GM11168 (cell line): ENCODE measurements around the gene UNK.
"Not testable (repeated sequence)": the region's sequence is repeated elsewhere in the genome, so short reads cannot be mapped to it uniquely, and the experiment has no call there.

Experiments
- in situ Hi-C: fragments of 300-500 bp; cut with MboI; formaldehyde crosslinking; loops from one replicate; pipeline ENCODE4 v1.12.0; 2022; ENCODE audit warnings: low sequenced_read_pairs; ENCODE audit not compliant: unreplicated experiment

Gene UNK

DNA sequence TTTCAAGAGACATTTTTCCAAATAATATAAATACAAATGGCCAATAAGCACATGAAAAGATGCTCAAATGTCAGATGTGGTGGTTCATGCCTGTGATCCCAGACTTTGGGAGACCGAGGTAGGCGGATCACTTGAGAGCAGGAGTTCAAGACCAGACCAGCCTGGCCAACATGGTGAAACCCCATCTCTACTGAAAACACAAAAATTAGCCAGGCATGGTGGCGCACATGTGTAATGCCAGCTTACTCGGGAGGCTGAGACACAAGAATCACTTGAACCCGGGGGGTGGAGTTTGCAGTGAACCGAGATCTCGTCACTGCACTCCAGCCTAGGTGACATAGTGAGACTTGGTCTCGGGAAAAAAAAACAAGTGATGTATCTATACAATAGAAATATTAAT, 16.7 kb upstream of the UNK start:
- in situ Hi-C loops, result no loop called here

DNA sequence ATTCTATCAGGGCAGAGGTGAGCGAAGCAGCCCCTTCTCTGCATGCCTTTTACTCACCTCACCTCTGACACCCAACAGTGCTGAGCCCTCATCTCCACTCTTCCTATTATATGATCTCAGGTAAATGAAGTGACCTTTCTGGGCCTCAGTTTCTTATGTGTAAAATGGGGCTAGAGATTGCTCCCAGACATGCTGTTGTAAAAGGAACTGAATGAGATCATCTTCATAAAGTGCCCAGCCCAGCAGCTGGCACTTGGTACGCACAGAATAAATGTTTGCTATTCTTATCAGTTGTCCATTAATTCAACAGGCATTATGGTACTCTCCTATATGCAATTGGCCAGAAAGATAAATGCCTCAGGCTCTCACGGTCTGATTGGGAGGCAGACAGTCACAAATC, 15.1 kb upstream of the UNK start:
- in situ Hi-C loops, result no loop called here

DNA sequence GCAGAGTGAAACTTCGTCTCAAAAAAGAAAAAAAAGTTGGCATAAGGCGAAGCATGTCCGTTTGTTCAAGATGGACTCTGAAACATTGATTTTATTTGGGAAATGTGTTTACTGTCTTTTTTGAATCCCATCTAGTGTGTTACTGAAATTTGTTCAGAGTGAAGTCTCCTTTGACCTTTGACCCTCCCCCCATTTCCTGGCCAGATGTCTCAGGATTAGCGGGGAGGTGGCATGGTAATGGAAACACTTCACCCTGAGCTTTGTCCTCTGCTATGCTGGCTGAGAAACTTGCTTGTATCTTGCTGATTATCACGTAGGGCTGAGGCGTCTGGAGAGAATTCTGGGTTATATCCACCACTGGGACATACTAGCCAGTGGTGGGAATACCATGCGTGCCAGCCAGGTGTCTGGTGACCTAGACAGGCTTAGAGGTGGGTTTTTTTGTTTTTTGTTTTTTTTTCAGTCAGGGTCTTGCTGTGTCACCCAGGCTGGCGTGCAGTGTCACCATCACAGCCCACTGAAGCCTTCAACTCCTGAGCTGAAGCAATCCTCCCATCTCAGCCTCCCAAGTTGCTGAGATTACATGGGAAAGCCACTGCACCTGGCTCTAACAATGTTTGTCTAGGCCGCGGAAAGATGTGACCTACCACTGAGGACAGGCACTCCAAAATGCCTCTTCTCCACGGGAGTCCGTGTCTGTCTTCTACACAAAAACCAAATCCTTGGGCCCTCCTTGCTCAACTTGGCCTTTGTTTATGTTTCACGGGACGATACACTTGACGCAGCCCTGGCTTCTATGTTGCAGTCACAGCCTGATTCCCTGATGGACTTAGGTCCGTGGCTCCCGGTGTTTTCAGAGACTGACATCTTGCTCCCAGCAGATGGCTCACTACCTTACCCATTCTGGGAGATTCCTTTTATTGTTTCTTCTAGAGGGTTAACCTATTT, 13.0 kb upstream of the UNK start:
- in situ Hi-C loops, result no loop called here

DNA sequence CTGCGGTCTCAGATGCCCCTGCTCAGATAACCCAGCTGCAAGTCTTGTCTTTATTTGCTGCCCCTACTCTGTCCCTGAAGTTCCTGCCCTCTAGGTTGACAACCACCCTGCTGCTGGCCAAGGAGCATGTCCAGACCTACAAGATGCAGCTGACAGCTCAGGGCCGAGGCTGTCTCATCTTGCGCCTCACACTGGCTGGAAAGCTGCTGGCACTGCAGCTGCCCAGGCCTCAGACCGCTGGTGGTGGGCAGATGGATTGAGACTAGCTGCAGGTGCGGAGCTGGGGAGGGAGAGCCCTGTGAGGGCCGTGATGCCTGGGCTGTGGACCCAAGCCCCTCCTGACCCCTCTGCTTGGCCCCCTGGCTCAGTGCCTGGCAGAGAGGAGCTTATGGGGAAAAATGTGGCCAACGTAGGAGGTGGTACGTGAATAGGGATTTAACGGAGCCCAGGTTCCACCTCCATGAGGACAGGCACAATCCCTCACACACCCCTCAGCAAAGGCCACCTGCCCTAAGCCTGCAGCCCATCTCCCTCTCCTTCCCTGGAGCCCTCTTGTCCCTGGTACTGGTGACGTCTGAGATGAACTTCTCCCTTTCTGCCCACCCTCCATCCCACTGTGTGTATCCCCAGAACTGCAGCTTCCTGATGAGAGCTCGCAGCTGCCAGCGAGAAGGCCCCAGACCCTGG, 11.3 kb upstream of the UNK start:
- in situ Hi-C loops, result no loop called here

DNA sequence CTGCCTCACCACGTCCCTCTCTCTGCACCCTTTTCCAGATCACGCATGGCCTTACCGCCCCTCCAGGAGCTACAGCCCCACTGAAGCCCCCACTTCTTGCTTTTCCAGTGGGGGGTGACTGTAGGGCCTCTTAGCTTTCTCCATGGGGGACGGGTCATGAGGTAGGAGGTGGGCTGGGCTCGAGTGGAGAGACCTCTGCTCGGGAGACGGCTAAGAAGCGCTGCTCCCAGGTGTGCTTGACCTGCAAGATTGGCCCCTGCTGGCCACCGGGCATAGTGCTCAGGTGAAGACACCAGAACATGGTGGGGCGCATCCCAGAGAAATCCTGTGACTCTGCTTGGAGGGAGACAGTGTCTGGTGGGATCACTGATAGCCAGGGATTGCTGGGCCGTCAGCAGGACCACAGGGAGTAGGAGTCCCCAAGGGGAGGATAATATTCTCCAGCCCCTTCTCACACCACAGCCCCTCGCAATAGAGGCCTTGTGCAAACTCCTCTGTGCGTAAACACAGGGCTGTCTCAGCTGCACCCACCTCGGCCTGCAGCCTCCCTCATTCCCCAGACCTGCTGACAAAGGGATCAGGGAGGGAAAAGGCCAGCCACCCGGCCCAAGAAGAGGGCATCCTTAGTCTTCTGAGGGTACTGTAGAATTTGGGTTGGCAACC, 10.7 kb upstream of the UNK start:
- in situ Hi-C loops, result no loop called here

DNA sequence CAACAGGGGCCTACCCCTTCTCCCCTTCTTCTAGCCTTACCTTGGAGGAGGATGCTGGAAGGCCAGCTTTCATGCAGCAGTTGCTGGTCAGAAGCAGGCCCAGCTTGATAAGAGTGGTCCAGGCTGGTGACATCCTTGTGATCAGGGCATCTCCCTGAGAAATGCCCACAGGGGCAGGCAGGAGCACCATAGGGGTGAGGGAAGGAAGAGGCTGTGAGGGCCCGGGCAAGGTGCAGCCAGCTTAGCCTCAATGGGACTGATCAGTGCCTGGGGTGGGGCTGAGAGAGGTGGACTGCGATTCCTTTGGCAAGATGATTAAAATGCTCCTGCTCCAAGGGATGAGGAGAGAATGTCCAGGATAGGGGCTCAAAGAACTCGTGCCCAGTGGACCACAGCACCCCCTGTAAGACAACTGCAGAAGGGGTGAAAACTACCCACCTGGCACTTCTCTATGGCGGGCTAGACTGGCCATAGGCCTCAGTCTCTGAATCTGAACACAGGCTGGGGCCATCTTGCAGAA, 10.1 kb upstream of the UNK start:
- in situ Hi-C loops, result no loop called here

DNA sequence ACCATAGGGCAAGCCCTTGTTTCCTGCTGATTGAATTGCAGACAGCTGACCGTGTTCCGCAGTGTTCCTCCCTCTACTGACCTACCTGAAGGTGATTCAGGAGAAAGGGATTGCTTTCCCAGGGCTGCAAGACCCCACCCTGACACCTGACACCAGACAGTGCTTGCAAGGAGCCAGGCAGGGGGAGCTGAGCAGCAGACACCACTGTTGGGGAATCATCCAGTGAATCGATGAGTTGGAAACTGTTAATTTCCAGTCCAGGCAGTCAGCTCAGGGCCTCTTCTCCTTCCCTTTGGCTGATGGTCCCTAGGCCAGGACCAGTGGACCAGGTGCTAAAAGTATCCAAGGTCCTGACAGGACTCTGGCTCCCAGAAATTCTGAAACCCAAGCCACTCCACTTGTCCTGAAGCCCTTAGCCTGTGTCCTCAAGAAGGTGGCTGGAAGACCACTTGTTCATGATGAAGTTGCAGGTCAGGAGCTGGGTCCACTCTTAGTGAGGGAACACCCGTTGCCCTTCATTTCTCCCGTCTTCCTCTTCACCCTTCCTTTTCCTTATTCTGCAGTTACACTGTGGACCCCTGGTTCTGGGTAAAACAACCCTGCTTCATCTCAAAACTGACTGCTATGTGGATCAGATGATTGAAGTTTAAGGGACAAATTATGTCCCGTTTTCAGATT, 9.5 kb upstream of the UNK start:
- in situ Hi-C loops, result no loop called here

DNA sequence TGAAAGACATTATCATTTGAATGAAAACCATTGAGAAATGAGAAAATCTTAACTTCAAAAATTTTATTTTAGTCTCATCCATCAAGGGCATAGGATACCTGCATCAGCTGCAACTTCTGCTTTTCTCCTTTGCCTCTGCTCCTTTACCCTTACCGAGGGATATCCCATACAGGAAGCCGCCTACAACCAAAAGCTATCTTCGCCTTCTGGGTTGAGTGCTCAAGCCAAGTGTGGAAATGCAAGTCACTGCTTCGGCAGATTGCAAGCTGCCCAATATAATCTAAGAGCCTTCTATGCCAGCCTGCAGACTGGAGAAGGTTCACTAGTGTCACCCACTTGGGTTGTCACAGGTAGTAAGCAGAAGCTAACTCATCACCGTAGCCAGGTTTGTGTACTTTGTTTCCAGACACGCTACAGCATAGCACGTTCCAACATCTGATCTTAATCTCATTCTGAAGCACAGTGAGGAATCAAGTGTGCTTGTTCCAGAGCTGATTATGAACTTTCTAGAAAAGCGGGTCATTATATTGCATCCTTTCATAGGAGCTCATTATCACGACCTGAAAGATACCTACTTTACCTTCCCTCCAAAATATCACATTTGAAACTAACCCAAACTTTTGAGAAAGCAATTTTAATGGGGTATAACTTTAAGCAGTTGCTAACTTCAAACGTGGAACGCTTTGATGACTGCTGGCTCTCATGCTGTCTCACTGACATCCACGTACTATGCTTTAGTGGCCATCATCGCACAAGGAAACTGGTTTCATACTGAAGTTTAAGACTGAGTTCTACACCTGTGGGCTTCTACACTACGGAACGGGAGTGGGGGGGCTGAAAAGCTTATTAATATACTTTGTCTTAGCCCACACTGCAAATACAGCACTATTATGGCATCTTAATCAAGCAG, 8.0 kb upstream of the UNK start:
- in situ Hi-C loops, result no loop called here

DNA sequence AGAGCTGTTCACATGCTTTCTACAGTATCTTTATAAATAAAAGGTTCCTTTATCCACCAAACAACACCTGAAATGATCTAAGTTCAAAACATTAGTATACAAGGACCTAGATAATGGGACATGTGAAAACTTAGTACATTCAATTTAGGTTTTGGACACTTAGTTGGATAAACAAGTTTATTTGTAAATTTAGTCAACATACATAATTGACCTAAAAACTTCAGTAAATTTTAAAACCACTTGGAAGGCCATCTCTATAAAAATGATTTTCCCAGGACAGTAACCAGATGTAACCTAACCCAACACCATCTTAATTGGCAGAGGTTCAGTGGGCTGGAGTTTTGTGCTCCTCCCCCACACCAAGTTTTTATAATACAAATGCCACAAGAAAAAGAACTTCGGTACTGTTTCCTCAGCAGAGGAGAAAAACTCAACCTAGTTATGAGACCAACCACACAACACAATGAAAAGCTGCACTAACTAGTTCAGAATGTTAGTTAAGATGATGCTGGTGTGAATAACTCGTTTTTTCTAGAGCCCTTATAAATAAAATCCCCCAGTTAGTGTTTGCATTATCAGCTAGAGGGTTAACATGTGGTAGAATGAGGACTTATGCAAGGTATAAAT, 7.2 kb upstream of the UNK start:
- in situ Hi-C loops, result no loop called here

DNA sequence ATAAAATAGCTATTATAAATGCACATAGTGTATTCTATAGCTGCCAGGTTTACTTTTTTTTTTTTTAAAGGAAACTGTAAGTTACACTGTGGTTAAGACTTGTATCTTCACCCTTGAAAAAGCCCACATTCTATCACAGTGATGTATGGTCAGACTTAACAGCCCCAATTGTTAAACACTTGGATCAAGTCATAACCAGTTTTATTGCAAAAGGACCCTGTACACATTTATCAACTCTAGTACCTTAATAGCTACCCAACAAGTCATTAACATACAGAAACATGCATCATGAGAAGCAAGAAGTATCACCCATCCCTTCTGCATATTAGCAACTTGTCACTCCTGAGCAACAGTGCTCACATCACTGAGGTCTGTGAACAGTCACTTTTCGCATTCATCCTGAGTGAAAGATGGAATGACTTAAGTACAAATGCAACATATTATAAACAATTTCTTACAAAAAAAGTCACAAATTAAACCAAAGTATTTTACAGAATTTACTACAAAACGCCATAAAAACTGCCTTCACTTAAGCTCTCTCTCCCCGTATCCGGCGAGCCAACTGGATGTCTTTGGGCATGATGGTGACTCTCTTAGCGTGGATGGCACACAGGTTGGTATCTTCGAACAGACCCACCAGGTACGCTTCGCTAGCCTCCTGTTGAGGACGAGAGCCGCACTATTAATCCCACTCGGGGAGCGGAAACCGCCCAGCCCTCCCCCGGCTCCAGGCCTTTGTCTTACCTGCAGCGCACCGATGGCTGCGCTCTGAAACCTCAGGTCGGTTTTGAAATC, 6.3 kb upstream of the UNK start:
- in situ Hi-C loops, result not testable (repeated sequence)

DNA sequence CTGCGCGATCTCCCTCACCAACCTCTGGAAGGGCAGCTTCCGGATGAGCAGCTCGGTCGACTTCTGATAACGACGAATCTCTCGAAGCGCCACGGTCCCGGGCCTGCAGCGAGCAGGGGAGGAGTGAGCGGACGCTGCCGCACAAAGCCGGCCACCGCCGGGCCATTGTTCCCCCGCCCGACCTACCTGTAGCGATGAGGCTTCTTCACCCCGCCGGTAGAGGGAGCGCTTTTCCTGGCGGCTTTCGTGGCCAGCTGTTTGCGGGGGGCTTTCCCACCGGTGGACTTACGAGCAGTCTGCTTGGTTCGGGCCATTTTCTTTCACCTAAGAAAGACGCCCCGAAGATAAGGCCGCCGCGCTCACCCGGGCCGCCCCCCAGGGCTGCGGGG, 5.8 kb upstream of the UNK start:
- in situ Hi-C loops, result no loop called here

DNA sequence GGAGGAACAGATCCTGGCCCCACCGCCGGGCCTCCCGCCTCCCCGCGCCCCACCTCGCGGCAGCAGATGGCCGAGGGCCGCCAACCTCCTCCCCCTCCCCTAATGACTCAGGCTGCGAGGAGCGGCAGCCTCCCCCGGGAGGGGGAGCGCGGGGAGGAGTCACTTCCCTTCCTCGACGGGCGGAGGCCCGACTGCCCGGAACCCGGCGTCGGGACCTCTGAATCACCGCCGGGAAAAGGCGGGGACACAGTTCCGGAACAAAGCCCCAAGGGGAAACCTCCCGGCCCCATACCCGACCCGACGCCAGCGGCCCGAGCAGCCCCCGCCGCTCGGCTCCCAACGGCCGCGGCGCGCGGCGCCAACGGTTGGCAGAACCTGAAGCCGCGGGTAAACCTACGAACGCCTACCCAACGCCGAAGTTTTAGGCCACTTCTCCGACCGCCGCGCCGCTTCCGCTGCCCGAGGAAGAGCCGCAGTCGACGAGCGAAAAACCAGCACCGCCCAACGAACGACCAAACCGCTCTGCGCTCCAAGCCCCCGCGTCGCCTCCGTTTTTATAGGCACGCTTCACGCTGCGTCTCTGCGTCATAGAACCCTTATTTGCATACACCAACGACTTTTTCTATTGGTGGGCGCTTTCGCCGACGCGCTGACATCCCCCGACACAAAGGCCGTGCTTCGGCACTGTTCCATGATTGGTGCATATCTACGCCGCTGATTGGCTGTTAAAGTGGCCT, 5.2 kb upstream of the UNK start:
- in situ Hi-C loops, result no loop called here

DNA sequence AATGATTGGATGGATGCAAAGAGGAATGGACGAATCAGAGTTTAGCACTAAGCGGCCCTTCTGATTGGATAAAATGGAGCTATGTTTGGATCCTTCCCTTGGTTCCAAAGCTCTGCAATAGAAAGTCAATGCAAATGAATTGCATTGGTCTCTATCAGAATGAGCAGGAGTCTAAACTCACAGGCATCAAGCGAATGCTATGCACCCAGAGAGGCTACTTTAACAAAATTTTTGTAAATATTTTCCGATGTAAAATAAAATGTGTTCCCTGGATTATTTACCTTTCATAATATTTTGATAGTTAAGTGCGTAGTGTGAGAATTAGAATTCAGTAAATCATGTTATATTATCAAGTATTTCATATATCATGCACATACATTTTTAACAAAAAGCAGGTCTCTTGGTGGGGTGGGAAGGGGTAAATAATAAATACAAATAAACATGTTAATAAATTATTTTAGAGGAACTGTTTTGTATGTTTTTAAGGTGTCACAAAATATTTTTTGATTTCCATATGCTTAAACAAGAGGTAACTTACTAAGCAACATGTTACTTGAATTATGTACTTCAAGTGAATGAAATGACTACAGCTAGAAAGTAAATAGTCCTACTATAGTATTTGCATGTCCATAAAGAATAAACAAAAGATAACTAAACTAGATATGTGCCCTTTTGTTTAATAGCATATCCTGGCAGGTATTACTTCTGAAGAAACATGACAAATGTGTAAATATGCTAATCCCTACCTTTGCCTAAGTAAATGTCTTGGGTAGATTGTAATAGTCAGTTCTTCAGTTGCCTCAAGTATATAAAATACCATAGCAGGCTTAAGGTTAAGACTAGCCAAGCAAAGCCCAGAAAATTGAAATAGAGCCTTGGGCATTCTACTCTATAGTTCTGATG, 4.4 kb upstream of the UNK start:
- in situ Hi-C loops, result no loop called here

DNA sequence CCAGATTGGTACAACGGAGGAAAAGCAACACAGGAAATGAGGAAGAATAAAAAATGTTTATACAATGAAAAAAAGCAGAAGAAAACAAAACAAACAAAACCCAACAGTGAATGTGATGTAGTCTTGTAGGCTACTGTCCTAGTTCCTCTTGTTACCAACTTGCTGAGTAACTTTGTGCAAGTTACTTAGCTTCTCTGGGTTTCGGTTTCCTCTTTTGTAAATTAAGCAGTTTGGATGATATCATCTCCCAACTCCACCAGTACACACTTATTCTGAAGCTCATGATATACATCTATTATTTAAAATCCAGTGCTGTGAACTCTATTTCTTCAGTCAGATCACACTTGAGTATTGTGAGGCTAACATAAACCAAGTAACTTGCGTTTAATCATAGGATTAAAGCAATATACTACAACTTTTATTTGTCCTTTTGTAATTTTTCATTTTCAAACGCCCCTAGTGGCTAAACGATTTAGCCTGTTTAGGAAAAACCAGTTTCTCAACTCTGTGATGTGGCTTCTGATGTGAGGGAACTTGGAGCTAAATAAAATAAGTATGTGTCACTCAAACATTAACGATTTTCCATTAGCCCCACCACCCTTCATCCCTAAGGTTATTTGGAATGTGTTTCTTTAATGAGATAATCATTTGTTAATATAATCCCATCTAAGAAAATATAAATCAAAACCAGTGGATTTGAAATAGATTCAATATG, 1.4 kb upstream of the UNK start:
- in situ Hi-C loops, result no loop called here

DNA sequence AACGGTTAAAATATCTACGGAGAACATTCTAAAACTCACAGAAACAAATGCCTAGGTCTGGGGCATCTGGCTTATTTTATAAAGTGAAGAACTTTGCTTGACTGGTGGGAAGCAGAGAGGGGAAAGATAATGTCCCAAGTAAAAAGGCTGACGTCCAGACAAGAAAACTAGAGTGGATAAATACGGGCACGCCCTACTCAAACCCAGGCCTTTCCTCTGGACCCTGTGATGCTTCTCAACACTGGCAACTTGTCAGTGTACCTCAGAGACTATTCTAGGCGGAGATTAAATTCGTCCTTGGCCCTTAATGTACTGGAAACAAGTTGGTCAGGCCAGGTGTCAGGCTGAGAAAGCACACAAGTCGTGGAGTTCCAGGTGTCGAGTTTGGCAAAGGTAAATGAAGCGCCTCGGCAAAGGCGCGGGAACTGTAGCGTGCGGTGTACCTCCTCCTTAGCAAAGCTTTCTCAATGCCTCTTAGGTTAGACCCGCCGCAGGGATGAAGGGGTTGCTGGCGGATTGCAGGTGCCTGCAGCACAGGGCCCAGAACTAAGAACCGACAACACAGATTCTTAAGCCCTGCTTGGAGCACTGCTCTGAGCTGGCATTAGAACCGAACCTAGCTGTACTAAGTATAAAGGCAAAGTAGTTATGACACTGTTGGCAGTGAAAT, 668 bp upstream of the UNK start:
- in situ Hi-C loops, result no loop called here
